Stimulated activated CD8-positive, alpha-beta memory T cell treated with anti-CD3 and anti-CD28 coated beads, Interleukin-2, amount 100 ng/mL, for 48 hours (primary cell): ENCODE data around the gene C14orf39.
"Not testable (repeated sequence)": the region's sequence is repeated elsewhere in the genome, so short reads cannot be mapped to it uniquely, and the experiment has no call there.

ENCODE experiments used
- DNase-seq, 2 donors: peaks; one replicate each; pipeline ENCODE4 v3.0.0-alpha.2; 2020; ENCODE audit warnings: low read depth in 2 of 2

The C14orf39 gene

DNA sequence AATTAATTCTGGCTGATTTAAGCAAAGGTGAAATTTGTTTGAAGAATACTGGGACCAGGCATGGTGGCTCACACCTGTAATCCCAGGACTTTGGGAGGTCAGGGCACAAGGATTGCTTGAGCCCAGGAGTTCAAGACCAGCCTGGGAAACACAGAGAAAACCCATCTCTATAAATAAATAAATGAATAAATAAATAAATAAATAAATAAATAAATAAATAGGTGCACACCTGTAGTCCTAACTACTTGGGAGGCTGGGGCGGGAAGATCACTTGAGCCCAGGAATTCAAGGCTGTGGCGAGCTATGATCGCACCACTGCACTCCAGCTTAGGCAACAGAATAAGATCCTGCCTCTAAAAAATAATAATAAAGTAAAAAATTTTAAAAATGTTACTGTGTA, 4.4 kb upstream of the C14orf39 start:
- no peak for DNase-seq

DNA sequence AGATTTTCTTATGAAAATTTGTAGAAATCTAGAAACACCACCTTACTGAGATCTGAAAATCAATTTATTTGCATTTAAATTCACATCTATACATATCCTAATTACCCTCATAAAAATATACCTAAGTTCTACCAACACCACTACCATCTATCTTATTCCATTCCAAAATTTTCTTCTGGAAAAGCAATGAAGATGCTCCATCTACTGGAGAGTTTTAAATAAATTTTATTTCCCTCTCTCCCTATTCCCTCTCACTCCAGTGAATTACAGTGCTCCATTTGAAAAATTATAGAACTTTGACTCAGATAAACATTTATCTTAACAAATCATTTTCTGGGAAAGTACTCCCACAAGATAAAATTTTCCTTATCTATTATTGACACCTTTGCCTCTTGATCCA, 2.3 kb upstream of the C14orf39 start:
- no peak for DNase-seq

DNA sequence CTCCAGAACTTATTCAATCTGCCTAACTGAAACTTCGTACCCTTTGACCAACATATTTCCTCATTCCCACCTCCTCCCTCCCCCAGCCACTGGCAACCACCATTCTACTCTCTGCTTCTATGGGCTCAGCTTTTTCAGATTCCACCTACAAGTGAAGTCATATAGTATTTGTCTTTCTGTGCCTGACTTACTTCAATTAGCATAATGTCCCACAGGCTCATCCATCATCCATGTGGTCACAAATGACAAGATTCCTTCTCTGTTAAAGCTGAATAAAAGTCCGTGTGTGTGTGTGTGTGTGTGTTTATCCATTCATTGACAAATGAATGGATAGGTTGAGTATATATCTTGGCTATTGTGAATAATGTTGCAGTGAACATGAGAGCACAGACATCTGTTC, 1.3 kb upstream of the C14orf39 start:
- DNase-seq: no peak

DNA sequence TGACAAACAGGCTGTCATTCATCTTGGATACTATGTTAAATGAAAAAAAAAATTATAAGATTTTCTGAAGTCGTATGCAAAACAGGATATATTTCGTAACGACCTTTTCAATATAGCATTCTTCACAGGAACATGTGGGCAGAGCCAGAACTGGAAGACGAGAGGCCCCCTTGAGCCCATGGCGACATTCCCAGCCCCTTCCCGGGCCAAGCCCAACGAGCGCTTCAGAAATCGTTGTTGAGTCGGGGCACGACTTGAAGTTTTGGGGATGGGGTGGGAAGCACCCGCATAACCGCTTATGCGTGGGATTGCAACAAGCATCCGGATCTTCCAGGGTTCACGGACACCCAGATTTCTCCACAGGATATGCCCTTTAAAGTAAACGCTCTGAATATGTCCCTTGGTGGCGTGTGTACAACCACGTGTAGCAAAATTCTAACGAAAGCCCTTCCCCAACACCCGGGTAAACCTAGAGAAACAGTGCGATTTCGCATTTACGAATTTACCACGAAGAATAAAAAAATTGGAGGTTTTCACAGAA, 736 bp downstream of the C14orf39 start:
- DNase-seq: no peak

DNA sequence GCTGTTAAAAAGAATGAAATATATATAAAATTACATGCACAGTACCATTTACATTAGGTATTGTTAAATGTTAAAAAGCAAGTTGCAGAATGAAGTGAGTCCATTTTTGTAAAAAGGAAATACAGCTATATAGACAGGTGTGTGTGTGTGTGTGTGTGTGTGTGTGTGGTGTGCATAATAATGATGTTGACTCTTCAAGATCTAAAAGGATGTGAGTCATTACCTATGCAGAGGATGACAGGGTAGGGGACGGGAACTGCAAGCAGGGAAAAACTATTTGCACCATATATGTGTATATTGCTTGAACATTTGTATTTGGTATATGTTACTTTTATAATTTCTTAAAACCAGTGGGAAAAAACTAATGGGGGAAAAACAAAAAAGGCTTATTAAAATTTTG, 3.1 kb downstream of the C14orf39 start:
- no peak for DNase-seq

DNA sequence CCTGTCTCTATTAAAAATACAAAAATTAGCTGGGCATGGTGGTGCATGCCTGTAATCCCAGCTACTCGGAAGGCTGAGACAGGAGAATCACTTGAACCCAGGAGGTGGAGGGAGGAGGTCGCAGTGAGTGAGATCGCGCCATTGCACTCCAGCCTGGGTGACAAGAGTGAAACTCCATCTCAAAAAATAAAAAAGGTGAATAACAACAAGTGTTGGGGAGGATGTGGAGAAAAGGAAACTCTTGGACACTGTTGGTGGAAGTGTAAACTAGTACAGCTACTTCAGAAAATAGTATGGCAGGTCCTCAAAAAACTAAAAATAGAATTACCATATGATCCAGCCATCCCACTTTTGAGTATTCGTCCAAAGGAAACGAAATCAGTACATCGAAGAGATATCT, 5.6 kb downstream of the C14orf39 start:
- not testable (repeated sequence) for DNase-seq

DNA sequence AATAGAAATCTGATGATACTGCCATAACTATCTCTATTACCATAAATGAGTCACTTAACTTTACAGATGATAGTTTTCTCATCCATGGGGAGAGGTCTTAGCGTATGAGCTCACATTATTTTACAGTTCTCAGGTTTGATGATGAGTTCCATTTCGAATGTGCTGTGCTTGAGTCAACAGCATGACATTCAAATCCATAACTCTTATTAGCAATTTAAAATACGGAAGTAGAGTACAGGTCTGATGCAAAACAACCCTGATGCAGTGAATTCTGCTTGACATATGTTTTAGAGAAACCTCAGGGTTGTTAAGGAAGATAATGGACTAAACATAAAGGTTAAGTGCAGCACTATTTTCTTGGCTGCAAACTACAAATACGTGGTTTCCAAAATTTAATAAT, 30.0 kb downstream of the C14orf39 start:
- no peak for DNase-seq

DNA sequence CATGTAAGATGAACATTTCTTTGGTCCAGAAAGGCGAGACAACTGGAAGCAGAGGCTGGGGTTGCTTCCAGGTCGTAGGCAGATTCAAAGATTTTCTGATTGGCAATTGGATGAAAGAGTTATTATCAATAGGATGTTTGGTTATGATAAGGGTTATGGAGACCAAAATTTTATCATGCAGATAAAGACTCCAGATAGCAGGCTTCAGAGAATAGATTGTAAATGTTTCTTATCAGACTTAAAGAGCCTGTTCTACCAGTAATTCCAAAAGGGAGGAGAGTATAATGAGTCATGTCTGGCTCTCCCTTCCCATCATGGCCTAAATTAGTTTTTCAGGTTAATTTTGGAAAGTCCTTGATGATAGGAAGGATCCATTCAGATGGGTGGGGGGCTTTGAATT, 55.6 kb downstream of the C14orf39 start:
- DNase-seq: no peak

DNA sequence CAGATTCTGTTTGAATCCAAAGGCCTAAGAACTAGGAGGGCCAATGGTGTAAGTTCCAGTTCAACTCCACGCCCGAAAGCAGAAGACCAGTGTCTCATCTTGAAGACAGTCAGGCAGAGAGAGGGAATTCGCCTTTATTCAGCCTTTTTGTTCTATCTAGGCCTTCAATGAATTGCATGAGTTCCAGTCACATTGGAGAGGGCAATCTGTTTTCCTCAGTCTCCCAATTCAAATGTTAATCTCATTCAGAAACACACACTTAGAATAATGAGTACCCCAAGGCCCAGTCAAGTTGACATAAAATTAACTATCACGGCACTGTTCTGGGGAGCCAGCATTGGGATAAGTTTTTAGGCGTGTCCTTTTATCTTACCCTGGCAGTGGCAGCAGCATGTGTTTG, 65.8 kb downstream of the C14orf39 start:
- no peak for DNase-seq

DNA sequence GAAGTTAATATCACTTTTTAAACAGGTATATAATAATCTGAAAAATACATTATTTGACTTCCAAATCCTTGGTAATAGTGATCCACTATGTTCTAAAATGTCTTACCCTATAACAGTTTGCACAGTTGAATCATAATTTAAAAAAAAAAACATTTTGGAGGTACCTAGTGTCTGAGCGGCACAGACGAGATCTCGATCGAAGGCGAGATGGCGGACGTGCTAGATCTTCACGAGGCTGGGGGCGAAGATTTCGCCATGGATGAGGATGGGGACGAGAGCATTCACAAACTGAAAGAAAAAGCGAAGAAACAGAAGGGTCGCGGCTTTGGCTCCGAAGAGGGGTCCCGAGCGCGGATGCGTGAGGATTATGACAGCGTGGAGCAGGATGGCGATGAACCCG, 88.3 kb downstream of the C14orf39 start:
- not testable (repeated sequence) for DNase-seq

DNA sequence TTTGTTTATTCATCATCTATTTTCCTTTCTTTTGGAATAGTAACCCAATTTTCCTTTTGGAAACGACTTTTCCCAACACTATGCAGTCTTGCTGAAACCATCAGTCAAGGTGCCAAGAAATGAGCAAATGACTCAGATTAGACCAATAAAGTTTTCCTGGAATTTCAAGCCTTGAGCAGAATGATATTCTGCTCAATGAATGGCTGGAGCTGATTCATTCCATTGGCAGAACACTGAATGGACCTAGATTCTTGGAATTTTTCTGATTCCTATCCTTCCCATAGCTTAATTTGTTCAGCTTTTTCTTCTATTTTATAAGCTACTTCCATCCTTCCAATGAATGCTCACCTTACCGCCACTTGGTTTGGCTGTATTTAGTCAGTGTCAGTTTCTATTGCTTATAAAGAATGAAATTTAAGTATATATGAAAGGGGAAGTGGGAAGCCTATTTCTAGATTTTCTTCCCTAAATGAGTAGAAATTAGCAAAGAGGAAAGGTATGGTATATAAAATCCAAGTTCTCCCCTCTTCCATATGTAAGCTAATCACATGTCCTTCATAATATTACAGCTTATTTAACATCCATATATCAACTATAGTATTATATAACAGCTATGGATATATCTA, 89.0 kb downstream of the C14orf39 start:
- no peak for DNase-seq
